PC-9 (cell line): ENCODE results near the gene CACNA1E. TPM values are rescaled to one million over a fixed set of nuclear protein-coding genes. Genes with fewer than 3 reads are reported as not detected.

ENCODE experiments used
- BruUV-seq: library from RNA; stranded (reverse); fragments of 400-500 nt; replicated peaks from 2 replicates; lab custom pipeline; 2021; lab: Mats Ljungman, UMichigan
- CTCF ChIA-PET: fragments of 300-600 bp; sonication (Branson Sonifier 250); formaldehyde crosslinking; loops from one replicate; lab custom pipeline; 2022; ENCODE audit warnings: antibody characterized with exemption; lab: Charles Lee
- POLR2A ChIA-PET: fragments of 300-600 bp; sonication (Branson Sonifier 250); formaldehyde crosslinking; loops from one replicate; lab custom pipeline; 2022; ENCODE audit warnings: antibody characterized with exemption; ENCODE audit not compliant: unreplicated experiment; lab: Charles Lee
- DNase-seq, 2 experiments: peaks; one replicate each; pipeline versions ENCODE4 v3.0.0 to v3.0.0-alpha.2; 2015 to 2022; ENCODE audit warnings: mixed read lengths in 1 of 2
- H2AFZ ChIP-seq: fragments of 200-600 bp; sonication (generic); 2 replicates; pipeline ENCODE4 v1.8.1; 2017; ENCODE audit warnings: antibody characterized with exemption
- H3F3A ChIP-seq: fragments of 200-600 bp; sonication (generic); 2 replicates; pipeline ENCODE4 v1.8.1; 2017; ENCODE audit warnings: antibody characterized with exemption, mild to moderate bottlenecking, low read depth; ENCODE audit not compliant: insufficient read depth
- H3K27ac ChIP-seq: fragments of 200-600 bp; sonication (generic); 2 replicates; pipeline ENCODE4 v1.6.1; 2016; ENCODE audit warnings: mixed run types
- H3K27me3 ChIP-seq: fragments of 200-600 bp; sonication (generic); 2 replicates; pipeline ENCODE4 v1.6.1; 2016; ENCODE audit warnings: low read depth, mixed run types; ENCODE audit not compliant: insufficient read depth
- H3K36me3 ChIP-seq: fragments of 200-600 bp; sonication (generic); 2 replicates; pipeline ENCODE4 v1.6.1; 2016; ENCODE audit warnings: low read depth, mixed run types
- H3K4me1 ChIP-seq: fragments of 200-600 bp; sonication (generic); replicated peaks from 2 replicates; pipeline ENCODE4 v1.6.1; 2016; ENCODE audit warnings: mixed run types; ENCODE audit not compliant: insufficient read depth
- H3K4me2 ChIP-seq: fragments of 200-600 bp; sonication (generic); 2 replicates; pipeline ENCODE4 v1.6.1; 2017; ENCODE audit warnings: mixed run types
- H3K4me3 ChIP-seq: fragments of 200-600 bp; sonication (generic); 2 replicates; pipeline ENCODE4 v1.6.1; 2016; ENCODE audit warnings: mixed run types
- H3K79me2 ChIP-seq: fragments of 200-600 bp; sonication (generic); 2 replicates; pipeline ENCODE4 v1.6.1; 2017; ENCODE audit warnings: low read depth, mixed run types
- H3K9me2 ChIP-seq: fragments of 200-600 bp; sonication (generic); 2 replicates; pipeline ENCODE4 v1.8.1; 2017; ENCODE audit warnings: mild to moderate bottlenecking; ENCODE audit not compliant: insufficient read depth
- H3K9me3 ChIP-seq: fragments of 200-600 bp; sonication (generic); 2 replicates; pipeline ENCODE4 v1.8.1; 2016; ENCODE audit warnings: low read depth; ENCODE audit not compliant: insufficient read depth
- H4K20me1 ChIP-seq: fragments of 200-600 bp; sonication (generic); 2 replicates; pipeline ENCODE4 v1.8.1; 2017; ENCODE audit not compliant: insufficient read depth
- CTCF ChIP-seq: fragments of 200-600 bp; sonication (generic); conservative IDR thresholded peaks from 2 replicates; pipeline ENCODE4 v1.6.1; 2017; ENCODE audit warnings: mixed run types, antibody characterized with exemption, mild to moderate bottlenecking, moderate library complexity
- EZH2 ChIP-seq: fragments of 200-600 bp; sonication (generic); IDR thresholded peaks from 2 replicates; pipeline ENCODE4 v1.8.0; 2017; ENCODE audit warnings: antibody characterized with exemption, low read depth
- intact Hi-C: fragments of 100-400 bp; cut with micrococcal nuclease; formaldehyde crosslinking; loops from one replicate; pipeline ENCODE4 v1.10.0; 2022; ENCODE audit not compliant: unreplicated experiment
- total RNA-seq: library from RNA; stranded (reverse); gene quantifications from 2 replicates; pipeline ENCODE4 v1.2.3, GENCODE V29; 2021

CACNA1E gene
- total RNA-seq, 1 experiment from 2014 or later, result not detected

GRCh38 chr1:181506563-181507353 lies 23.4 kb downstream of the CACNA1E start:
- BruUV-seq, result no TSS peak
- Histone ChIP-seq H3F3A (no peaks in the 10 kb centered on the region), H3K4me1 (no peaks in the 10 kb centered on the region), H3K4me2 (no peak overlapping the region), H3K36me3 (no peaks in the 10 kb centered on the region), H3K27me3 (peaks cover 13% of the 10 kb centered on the region), H2AFZ (no peak overlapping the region), H3K79me2 (no peaks in the 10 kb centered on the region), H3K9me3 (no peaks in the 10 kb centered on the region), H3K4me3 (no peak overlapping the region), H3K27ac (no peak overlapping the region), H3K9me2 (no peaks in the 10 kb centered on the region; the same call in 1 of the 2 replicates), H4K20me1 (no peaks in the 10 kb centered on the region)
- DNase-seq, result no peak
- no peak for TF ChIP-seq CTCF
- TF ChIP-seq EZH2, result no peak
- intact Hi-C loops, result no loop called here
- ChIA-PET POLR2A (no interaction called here), CTCF (no interaction called here)

DNA sequence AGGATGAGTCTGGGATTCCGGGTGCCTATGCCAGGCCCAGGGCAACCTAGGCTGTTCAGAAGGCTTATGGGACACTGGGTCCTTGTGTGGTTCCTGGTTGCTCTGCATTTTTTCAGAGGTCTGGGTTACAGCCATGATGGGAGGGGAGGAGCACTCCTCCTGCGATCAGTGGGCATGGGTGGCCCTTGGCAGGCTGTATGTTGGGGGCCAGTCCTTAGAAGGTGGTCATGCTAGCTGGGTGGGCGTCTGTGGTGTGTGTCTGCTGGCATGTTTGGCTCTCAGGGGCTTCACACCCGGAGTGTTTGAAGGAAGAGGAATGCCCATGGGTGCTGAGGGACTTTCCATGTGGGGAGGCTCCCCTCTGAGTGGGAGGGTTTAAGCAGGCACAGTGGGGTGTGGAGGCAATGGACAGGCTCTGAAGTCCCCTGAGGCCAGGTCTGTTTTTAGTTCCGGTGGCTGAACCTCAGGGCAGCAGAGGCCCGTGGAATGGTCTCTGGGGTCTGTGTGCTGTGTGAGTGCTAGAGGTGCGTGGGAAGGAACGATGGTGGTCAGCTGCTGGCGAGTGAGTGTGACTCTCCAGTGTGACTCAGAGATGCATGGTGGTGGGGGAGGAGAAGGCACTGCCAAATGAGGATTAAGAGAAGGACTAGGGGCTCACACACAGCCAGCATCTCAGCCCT lies 25.3 kb downstream of the CACNA1E start:
- Histone ChIP-seq H3K79me2 (no peaks in the 10 kb centered on the region), H3K27ac (no peak overlapping the region), H3K27me3 (peaks cover 13% of the 10 kb centered on the region), H3K36me3 (no peaks in the 10 kb centered on the region), H3K9me2 (no peaks in the 10 kb centered on the region; the same call in 1 of the 2 replicates), H3K9me3 (no peaks in the 10 kb centered on the region), H3F3A (no peaks in the 10 kb centered on the region), H3K4me1 (no peaks in the 10 kb centered on the region), H3K4me2 (no peak overlapping the region), H3K4me3 (no peak overlapping the region), H2AFZ (no peak overlapping the region), H4K20me1 (no peaks in the 10 kb centered on the region)
- ChIA-PET CTCF (no interaction called here), POLR2A (no interaction called here)
- DNase-seq, result no peak
- TF ChIP-seq CTCF (no peak), EZH2 (no peak)
- intact Hi-C loops, result no loop called here
- BruUV-seq, result no TSS peak

DNA sequence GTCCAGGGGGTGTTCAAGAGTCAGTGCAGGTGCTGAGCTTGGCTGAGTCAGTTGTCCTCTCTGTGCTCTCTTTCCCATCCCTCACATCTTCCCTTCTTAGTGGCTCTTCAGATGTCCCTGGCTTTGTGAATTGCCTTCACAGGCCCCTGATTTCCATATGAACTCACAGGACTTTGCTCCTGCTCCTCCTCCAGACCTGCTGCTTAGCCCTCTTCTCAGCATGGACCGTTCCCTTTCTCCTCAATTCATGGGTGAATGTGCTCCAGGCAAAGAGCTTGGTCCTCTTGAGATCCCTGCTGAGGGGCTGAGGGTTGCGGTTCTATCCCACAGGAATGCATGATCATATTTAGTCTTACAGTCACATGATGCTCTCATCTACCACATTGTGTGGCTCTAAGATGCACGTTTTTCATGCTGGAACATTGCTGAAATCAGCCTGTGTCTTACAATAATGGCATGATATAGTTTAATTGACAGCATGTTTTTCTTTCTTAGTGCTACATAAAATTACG lies 30.5 kb downstream of the CACNA1E start:
- no peaks in the 10 kb centered on the region for H3K79me2 ChIP-seq
- no peaks in the 10 kb centered on the region for H3K36me3 ChIP-seq
- no peak overlapping the region for H3K4me3 ChIP-seq
- intact Hi-C loops, result no loop called here
- H3K4me1 ChIP-seq, result no peaks in the 10 kb centered on the region
- no peaks in the 10 kb centered on the region for H4K20me1 ChIP-seq
- H3K27ac ChIP-seq, result no peak overlapping the region
- H2AFZ ChIP-seq, result no peak overlapping the region
- no peak overlapping the region for H3K4me2 ChIP-seq
- ChIA-PET POLR2A (no interaction called here), CTCF (no interaction called here)
- H3F3A ChIP-seq, result no peaks in the 10 kb centered on the region
- H3K27me3 ChIP-seq, result no peaks in the 10 kb centered on the region
- H3K9me3 ChIP-seq, result no peaks in the 10 kb centered on the region
- no peak for TF ChIP-seq CTCF
- TF ChIP-seq EZH2, result no peak
- no TSS peak for BruUV-seq
- no peaks in the 10 kb centered on the region; the same call in 1 of the 2 replicates for H3K9me2 ChIP-seq
- no peak for DNase-seq
